Panc1 (cell line): ENCODE results near the gene BCL2L2. TPM values are rescaled to one million over a fixed set of nuclear protein-coding genes. Genes with fewer than 3 reads are reported as not detected.

Experiments
- ATAC-seq: fragments of 200-7000 bp; cut with Tn5 transposase; 2 replicates; pipeline ENCODE4 v1.9.1; 2020; ENCODE audit warnings: mild to moderate bottlenecking, moderate library complexity
- BruUV-seq: library from RNA; stranded (reverse); fragments of 400-500 nt; replicated peaks from 2 replicates; lab custom pipeline; 2021; lab: Mats Ljungman, UMichigan
- CTCF ChIA-PET: fragments of 300-600 bp; sonication (Branson Sonifier 250); formaldehyde crosslinking; loops from one replicate; lab custom pipeline; 2022; ENCODE audit warnings: antibody characterized with exemption; lab: Charles Lee
- POLR2A ChIA-PET: fragments of 300-600 bp; sonication (Branson Sonifier 250); formaldehyde crosslinking; loops from one replicate; lab custom pipeline; 2022; ENCODE audit warnings: antibody characterized with exemption; lab: Charles Lee
- DNase-seq: peaks from one replicate; pipeline ENCODE4 v3.0.0-alpha.2; 2010; ENCODE audit warnings: low read depth, low spot score
- H3K27ac ChIP-seq: 2 replicates; pipeline ENCODE4 v1.5.1; 2011; ENCODE audit warnings: mild to moderate bottlenecking, low read length, inconsistent platforms
- H3K27me3 ChIP-seq: fragments of 200-500 bp; sonication (Bioruptor generic); 2 replicates; pipeline ENCODE4 v1.6.0; 2014; ENCODE audit warnings: low read length, inconsistent platforms; ENCODE audit not compliant: control insufficient read depth, insufficient read depth
- H3K36me3 ChIP-seq: fragments of 200-500 bp; sonication (Bioruptor generic); 2 replicates; pipeline ENCODE4 v1.5.1; 2014; ENCODE audit warnings: inconsistent platforms, mild to moderate bottlenecking, low read length, moderate library complexity; ENCODE audit not compliant: control insufficient read depth, insufficient read depth
- H3K4me1 ChIP-seq: 2 replicates; pipeline ENCODE4 v1.5.1; 2011; ENCODE audit warnings: inconsistent platforms, mild to moderate bottlenecking, low read length, moderate library complexity; ENCODE audit not compliant: control insufficient read depth, insufficient read depth
- H3K4me3 ChIP-seq, 2 experiments: 2 replicates each; pipeline ENCODE4 v1.5.1; 2011 to 2012; ENCODE audit warnings: low read depth in 2 of 2, low read length in 2 of 2, mild to moderate bottlenecking in 2 of 2, inconsistent platforms in 1 of 2, moderate library complexity in 1 of 2
- H3K9me3 ChIP-seq: fragments of 200-500 bp; sonication (Bioruptor generic); 2 replicates; pipeline ENCODE4 v1.5.1; 2014; ENCODE audit warnings: low read depth, mild to moderate bottlenecking, inconsistent platforms, low read length, moderate library complexity; ENCODE audit not compliant: control insufficient read depth, insufficient read depth
- CTCF ChIP-seq: fragments of 450-650 bp; IDR thresholded peaks from 2 replicates; pipeline ENCODE4 v1.5.1; 2017; ENCODE audit warnings: mild to moderate bottlenecking
- POLR2AphosphoS5 ChIP-seq: IDR thresholded peaks from 2 replicates; pipeline ENCODE4 v1.6.1; 2012; ENCODE audit warnings: mild to moderate bottlenecking, low read depth, low read length, moderate library complexity
- REST ChIP-seq, 2 experiments: IDR thresholded peaks; 2 replicates each; pipeline ENCODE4 v1.6.1; 2011 to 2012; ENCODE audit warnings: low read depth in 2 of 2, control low read depth in 1 of 2, low read length in 1 of 2, mild to moderate bottlenecking in 1 of 2, moderate library complexity in 1 of 2; ENCODE audit not compliant: insufficient read depth in 1 of 2
- SIN3A ChIP-seq: IDR thresholded peaks from 2 replicates; pipeline ENCODE4 v1.6.1; 2012; ENCODE audit warnings: low read depth, mild to moderate bottlenecking, low read length, moderate library complexity, borderline replicate concordance; ENCODE audit not compliant: insufficient read depth
- TCF7L2 ChIP-seq: IDR thresholded peaks from 2 replicates; pipeline ENCODE4 v1.6.1; 2011; ENCODE audit warnings: mild to moderate bottlenecking, low read depth, low read length, inconsistent platforms
- in situ Hi-C: cut with HindIII; loops from 2 replicates; pipeline ENCODE4 v1.10.0; 2016; ENCODE audit warnings: low sequenced_read_pairs, low pct_unique_long_range_greater_than_20kb
- intact Hi-C: fragments of 100-400 bp; cut with micrococcal nuclease; formaldehyde crosslinking; loops from one replicate; pipeline ENCODE4 v1.10.0; 2022; ENCODE audit not compliant: unreplicated experiment
- total RNA-seq: library from RNA; stranded (reverse); gene quantifications from one replicate; pipeline ENCODE4 v1.2.1, GENCODE V29; 2021; ENCODE audit not compliant: unreplicated experiment

The BCL2L2 gene
- total RNA-seq, 1 experiment from 2014 or later: 18.9 TPM

GRCh38 chr14:23296012-23296777 is 10.4 kb upstream of the BCL2L2 start:
- DNase-seq: no peak
- Histone ChIP-seq H3K36me3 (no peaks in the 10 kb centered on the region), H3K4me3 (no peak overlapping the region), H3K27ac (no peak overlapping the region), H3K9me3 (no peaks in the 10 kb centered on the region), H3K4me1 (peaks cover 7% of the 10 kb centered on the region), H3K27me3 (no peaks in the 10 kb centered on the region)
- no peak for TF ChIP-seq POLR2AphosphoS5
- TF ChIP-seq SIN3A: no peak
- TF ChIP-seq TCF7L2: no peak
- TF ChIP-seq REST (IDR thresholded peaks at IDR 0.05; ENCODE audit: insufficient read depth in 1 of 2, low read depth in 2 of 2, low read length in 1 of 2): no peak
- TF ChIP-seq CTCF: no peak
- in situ Hi-C loops: no loop called here
- no TSS peak for BruUV-seq
- ATAC-seq: no peak
- CTCF ChIA-PET: interaction anchor here (0.6 to 0.7 kb wide), 2 partner anchors 26 to 247 kb away, joined by 3 read pairs; no protein-coding TSS in a partner anchor
- POLR2A ChIA-PET: interaction anchor here (0.6 kb wide), 2 partner anchors 42 to 113 kb away, joined by 3 read pairs; partner anchors contain the start of gene SLC7A8
- intact Hi-C loops: no loop called here

GRCh38 chr14:23297096-23297495 is 9.5 kb upstream of the BCL2L2 start:
- H3K4me1 ChIP-seq: peaks cover 7% of the 10 kb centered on the region
- in situ Hi-C loops (no loop called here), intact Hi-C loops (no loop called here)
- H3K36me3 ChIP-seq: no peaks in the 10 kb centered on the region
- CTCF ChIA-PET: no interaction called here
- POLR2A ChIA-PET: no interaction called here
- no peak overlapping the region for H3K27ac ChIP-seq
- TF ChIP-seq CTCF: no peak
- no peak for TF ChIP-seq REST (IDR thresholded peaks at IDR 0.05; ENCODE audit: insufficient read depth in 1 of 2, low read depth in 2 of 2, low read length in 1 of 2)
- TF ChIP-seq SIN3A: no peak
- no peak for TF ChIP-seq TCF7L2
- TF ChIP-seq POLR2AphosphoS5: no peak
- DNase-seq (no peak), ATAC-seq (no peak)
- no peaks in the 10 kb centered on the region for H3K27me3 ChIP-seq
- H3K4me3 ChIP-seq: no peak overlapping the region
- H3K9me3 ChIP-seq: no peaks in the 10 kb centered on the region
- no TSS peak for BruUV-seq
